Omental fat pad (tissue), 4 donors: ENCODE data around the gene AACS. TPM values are rescaled to one million over a fixed set of nuclear protein-coding genes. Genes with fewer than 3 reads are reported as not detected.
A peak's percentile ranks its signal among the peaks of the same experiment; 100 is the strongest.
"Not testable (repeated sequence)": the region's sequence is repeated elsewhere in the genome, so short reads cannot be mapped to it uniquely, and the experiment has no call there.

Source experiments
- ATAC-seq: fragments of 150-250 bp; one replicate; pipeline ENCODE4 v1.9.1; 2016; ENCODE audit warnings: mild to moderate bottlenecking, moderate library complexity; ENCODE audit not compliant: low FRiP score
- DNase-seq: peaks from one replicate; pipeline ENCODE4 v3.0.0-alpha.2; 2019; ENCODE audit warnings: low spot score
- CTCF ChIP-seq, 3 donors: fragments of 450-650 bp; IDR thresholded peaks; one replicate each; pipeline ENCODE4 v1.5.1; 2016 to 2017; ENCODE audit warnings: antibody characterized with exemption in 3 of 3, mild to moderate bottlenecking in 3 of 3, moderate library complexity in 2 of 3
- total RNA-seq, 4 donors: library from RNA; depleted of rRNA; stranded (reverse); fragments of >200 nt; gene quantifications; one replicate each; pipeline ENCODE4 v1.1.0, GENCODE V29; 2016

Gene AACS
- total RNA-seq, 4 donors from 2014 or later, result 20.3 to 55.5 (median 33.5) TPM

GRCh38 chr12:125137766-125138344 is 72.6 kb downstream of the AACS start:
- ATAC-seq (no peak), DNase-seq (no peak)
- TF ChIP-seq CTCF (IDR thresholded peaks at IDR 0.05), result no peak

- ATAC-seq, result peak; percentile 53
Observed at GRCh38 chr12:125140279-125141209, 75.3 kb downstream of the AACS start.

GRCh38 chr12:125141210-125141573 is 76.0 kb downstream of the AACS start:
- ATAC-seq, DNase-seq: not testable (repeated sequence)

More at GRCh38 chr12:125140279-125141209, 75.3 kb downstream of the AACS start:
- no peak for DNase-seq
- no peak for TF ChIP-seq CTCF (IDR thresholded peaks at IDR 0.05)

GRCh38 chr12:125142601-125143000 is 77.4 kb downstream of the AACS start:
- no peak for TF ChIP-seq CTCF (IDR thresholded peaks at IDR 0.05)
- DNase-seq (no peak), ATAC-seq (no peak)

- no peak for ATAC-seq
- no peak for DNase-seq
- TF ChIP-seq CTCF (IDR thresholded peaks at IDR 0.05), result no peak
Observed at GRCh38 chr12:125143491-125143890, 78.3 kb downstream of the AACS start.

- ATAC-seq, result no peak
- TF ChIP-seq CTCF (IDR thresholded peaks at IDR 0.05), result no peak
- no peak for DNase-seq
Observed at GRCh38 chr12:125145196-125145595, 80.0 kb downstream of the AACS start.

- TF ChIP-seq CTCF (IDR thresholded peaks at IDR 0.05), result no peak
- ATAC-seq (no peak), DNase-seq (no peak)
Observed at GRCh38 chr12:125148316-125148715, 83.1 kb downstream of the AACS start.
